Hematopoietic multipotent progenitor cell treated with erythropoietin and hydrocortisone succinate and interleukin-3 and kit ligand, for 8 days (in vitro differentiated cells): Measurements from ENCODE around the gene CBX3.
"Not testable (repeated sequence)": the region's sequence is repeated elsewhere in the genome, so short reads cannot be mapped to it uniquely, and the experiment has no call there.

Experiments used
- DNase-seq: peaks from one replicate; pipeline ENCODE4 v3.0.0-alpha.2; 2015

Gene CBX3

DNA sequence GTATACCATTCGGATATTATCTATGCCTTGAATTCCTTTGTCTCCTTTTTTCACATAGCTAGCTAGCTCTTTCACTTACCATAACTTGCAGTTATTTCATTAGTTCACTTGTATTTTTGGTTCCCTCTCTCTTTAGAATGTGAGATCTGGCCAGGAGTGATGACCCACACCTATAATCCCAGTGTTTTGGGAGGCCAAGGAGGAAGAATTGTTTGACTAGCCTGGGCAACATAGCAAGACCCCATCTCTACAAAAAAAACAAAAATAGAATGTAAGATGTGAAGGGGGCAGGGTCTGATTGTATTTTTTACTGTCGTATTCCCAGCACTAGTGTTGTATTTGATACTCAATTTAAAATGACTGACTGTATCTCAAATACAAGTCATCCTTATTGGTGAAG lies 29.9 kb upstream of the CBX3 start:
- DNase-seq: no peak

DNA sequence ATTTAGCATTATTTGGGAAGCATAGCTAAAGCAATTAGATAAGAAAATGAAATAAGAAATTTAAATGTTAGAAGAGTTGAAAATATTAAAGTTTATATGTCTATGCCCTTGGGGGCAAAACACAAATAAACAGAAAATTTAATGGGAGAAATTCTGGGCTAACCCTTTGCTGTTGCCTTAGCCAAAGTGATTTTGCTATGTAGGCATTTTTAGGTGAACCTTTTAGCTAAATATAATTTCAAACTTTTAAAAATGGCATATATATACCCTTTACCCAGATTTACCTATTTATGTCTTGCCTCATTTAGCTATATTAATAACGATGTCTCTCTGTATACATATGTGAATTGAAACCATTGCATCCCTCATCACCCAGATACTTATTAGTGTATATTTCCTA lies 29.5 kb upstream of the CBX3 start:
- DNase-seq: no peak

DNA sequence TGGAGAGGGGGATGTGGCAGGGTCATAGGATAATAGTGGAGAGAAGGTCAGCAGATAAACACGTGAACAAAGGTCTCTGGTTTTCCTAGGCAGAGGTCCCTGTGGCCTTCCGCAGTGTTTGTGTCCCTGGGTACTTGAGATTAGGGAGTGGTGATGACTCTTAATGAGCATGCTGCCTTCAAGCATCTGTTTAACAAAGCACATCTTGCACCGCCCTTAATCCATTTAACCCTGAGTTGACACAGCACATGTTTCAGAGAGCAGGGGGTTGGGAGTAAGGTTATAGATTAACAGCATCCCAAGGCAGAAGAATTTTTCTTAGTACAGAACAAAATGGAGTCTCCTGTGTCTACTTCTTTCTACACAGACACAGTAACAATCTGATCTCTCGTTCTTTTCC lies 25.6 kb upstream of the CBX3 start:
- not testable (repeated sequence) for DNase-seq

DNA sequence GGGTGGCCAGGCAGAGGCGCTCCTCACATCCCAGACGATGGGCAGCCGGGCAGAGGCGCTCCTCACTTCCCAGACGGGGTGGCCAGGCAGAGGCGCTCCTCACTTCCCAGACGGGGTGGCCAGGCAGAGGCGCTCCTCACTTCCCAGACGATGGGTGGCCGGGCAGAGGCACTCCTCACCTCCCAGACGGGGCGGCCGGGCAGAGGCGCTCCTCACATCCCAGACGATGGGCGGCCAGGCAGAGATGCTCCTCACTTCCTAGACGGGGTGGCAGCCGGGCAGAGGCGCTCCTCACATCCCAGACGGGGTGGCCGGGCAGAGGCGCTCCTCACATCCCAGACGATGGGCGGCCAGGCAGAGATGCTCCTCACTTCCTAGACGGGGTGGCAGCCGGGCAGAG lies 24.8 kb upstream of the CBX3 start:
- DNase-seq: not testable (repeated sequence)

DNA sequence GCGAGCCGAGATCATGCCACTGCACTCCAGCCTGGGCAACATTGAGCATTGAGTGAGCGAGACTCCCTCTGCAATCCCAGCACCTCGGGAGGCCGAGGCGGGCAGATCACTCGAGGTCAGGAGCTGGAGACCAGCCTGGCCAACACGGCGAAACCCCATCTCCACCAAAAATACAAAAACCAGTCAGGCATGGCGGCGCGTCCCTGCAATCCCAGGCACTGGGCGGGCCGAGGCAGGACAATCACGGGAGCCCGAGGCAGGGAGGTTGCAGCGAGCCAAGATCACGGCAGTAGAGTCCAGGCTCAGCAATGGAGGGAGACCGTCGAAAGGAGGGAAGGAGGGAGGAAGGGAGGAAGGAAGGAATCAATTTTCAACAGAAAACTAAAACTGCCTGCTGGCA lies 24.3 kb upstream of the CBX3 start:
- not testable (repeated sequence) for DNase-seq

DNA sequence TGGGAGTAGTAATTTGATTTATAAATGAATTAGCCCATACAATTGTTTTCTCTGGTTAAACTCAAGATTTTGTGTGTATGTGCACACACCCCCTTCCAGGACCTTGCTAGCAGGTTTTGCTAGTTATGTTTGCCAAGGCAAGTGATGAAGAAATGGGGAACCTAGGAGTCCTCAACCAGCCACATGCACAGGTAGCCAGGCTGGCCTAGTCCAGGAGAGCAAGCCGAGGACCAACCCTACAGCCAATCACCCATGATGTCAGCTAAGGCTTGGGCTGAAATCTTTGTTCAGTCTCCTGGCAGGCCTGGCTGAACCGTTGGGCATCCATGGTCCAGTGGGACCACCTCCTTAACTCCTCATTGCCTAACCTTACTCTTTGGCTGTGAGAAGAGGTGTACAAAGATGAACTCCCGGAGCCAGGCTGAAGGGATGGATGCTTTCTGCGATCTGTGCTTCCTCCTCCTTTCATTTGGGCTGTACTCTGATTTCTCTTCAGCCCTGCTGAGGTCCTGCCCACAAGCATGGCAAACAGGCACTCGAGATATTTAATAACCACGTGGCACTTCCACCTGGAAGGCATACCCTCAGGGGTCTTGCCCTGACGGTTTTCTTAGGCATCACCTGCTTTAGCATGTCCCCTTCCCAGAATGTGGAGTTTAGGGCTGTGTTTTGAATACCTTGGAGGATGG lies 23.1 kb upstream of the CBX3 start:
- no peak for DNase-seq

GRCh38 chr7:26179422-26179821 lies 22.1 kb upstream of the CBX3 start:
- no peak for DNase-seq

GRCh38 chr7:26179826-26180497 lies 21.6 kb upstream of the CBX3 start:
- no peak for DNase-seq

DNA sequence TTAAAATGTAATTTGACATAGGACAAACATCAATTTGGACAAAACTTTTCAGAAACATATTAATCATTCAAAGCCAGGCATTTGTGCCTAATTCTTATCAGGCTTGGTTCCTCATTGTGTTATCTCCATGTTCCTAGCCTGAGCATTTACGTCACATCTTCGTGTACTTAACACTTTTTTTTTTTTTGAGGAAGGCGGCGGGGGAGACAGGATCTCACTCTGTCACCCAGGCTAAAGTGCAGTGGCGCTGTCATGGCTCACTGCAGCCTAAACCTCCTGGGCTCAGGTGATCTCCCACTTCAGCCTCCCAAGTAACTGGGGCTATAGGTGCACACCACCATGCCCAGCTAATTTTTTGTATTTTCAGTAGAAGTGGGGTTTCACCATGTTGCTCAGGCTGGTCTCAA lies 20.8 kb upstream of the CBX3 start:
- DNase-seq: peak; percentile 87

DNA sequence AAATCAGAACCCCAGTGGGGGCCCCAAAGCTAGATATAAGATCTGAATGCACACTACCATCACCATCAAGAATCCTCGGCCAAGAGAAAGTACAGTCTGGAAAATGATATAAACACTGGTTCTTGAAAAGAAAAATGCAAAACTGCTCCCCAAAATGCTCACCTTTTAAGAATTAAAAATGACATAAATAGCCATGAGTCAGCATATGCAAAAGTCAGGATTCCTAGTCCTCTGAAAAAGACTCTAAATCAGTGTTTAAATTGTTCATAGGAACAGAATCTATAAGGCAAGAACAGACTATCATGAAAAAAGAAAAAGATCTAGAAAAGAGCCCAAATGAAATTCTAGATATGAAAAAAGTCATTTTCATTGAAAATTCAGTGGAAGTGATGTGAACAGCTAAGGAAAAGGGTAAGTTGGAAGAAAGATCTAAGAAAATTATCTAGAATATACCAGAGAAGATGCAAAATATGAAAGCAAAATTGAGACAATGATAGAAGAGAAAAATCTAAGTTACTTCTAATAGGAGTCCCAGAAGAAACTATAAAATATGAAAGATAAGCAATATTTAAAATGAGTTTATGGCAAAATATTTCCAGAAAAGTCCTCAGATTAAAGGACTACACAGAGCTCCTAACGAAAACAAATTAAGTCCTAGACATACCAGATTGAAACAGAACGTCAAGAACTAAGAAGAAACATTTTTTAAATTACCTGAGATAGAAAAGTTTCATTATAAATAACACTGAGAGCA lies 19.9 kb upstream of the CBX3 start:
- DNase-seq: no peak

DNA sequence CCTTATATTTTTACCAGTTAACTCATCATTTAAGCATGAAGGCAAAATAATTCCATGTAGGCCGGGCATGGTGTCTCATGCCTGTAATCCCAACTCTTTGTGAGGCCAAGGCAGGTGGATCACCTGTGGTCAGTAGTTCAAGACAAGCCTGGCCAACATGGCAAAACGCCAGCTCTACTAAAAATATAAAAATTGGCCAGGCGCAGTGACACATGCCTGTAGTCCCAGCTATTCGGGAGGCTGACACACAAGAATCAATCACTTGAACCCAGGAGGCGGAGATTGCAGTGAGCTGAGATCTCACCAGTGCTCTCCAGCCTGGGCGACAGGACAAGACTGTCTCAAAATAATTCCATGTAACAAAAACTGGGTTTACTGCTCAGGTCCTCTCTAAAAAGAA lies 19.3 kb upstream of the CBX3 start:
- peak; percentile 32 for DNase-seq

DNA sequence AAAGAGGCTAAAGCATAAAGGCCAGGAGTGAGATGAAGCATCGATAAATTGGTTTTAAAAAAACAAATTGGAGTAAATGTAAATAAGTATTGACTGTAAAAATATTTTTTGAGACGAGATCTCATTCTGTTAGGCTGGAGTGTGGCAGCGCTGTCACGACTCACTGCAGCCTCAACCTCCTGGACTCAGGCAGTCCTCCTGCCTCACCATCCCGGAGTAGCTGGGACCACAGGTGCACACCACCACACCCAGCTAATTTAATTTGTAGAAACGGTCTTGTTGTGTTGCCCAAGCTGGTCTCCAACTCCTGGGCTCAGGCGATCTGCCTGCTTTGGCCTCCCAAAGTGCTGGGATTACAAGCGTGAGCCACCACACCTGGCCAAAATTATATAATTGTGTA lies 18.8 kb upstream of the CBX3 start:
- DNase-seq: peak; percentile 30

GRCh38 chr7:26183545-26184280 lies 17.8 kb upstream of the CBX3 start:
- no peak for DNase-seq

GRCh38 chr7:26184281-26185101 lies 17.1 kb upstream of the CBX3 start:
- not testable (repeated sequence) for DNase-seq

GRCh38 chr7:26185131-26185843 lies 16.3 kb upstream of the CBX3 start:
- DNase-seq: no peak

DNA sequence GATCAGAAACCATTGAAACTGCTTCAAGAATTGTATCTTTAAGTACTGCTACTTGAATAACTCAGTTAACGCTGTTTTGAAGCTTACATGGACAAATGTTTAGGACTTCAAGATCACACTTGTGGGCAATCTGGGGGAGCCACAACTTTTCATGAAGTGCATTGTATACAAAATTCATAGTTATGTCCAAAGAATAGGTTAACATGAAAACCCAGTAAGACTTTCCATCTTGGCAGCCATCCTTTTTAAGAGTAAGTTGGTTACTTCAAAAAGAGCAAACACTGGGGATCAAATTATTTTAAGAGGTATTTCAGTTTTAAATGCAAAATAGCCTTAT lies 15.7 kb upstream of the CBX3 start:
- no peak for DNase-seq

DNA sequence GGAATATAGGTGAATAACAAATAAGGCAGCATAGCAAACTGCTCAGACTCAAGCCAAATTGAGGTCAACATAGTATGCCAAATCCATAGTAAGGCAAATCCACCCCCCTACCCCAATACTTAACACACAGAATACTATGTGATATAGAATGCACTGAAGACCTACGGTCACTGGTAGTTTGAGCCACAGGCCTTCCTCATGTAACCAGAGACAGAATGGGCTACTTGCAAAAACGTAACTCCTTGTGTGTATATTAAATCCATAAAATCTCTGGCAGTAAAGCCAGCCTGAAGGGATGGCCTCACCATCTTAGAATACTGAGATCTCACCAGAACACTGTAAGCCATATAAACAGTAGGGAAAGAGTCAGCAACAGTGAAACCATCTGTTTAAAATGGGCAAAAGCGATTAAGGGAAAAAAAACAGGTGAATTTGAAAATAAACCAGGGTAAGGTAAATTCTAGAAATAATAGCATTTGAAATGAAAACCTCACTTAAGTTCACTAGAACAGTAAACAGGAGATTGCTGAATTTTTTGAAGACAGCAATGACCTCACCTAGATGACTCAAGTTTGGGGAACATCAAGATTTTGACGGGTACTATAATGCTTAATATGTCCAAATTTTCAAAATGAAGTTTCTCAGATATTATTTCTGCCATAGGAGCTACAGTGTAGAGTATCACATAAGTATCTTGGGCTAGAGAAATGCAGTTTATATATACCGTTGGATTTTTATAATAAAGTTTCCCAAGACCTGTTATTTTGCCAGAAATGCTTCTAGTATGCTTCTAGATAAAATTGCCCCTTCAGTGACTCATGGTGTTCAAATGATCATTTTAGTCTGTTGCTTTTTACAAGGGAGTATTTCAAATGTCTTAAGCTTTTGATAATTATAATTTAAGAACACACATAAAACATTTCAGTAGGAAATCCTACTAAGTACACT lies 14.9 kb upstream of the CBX3 start:
- DNase-seq: no peak

DNA sequence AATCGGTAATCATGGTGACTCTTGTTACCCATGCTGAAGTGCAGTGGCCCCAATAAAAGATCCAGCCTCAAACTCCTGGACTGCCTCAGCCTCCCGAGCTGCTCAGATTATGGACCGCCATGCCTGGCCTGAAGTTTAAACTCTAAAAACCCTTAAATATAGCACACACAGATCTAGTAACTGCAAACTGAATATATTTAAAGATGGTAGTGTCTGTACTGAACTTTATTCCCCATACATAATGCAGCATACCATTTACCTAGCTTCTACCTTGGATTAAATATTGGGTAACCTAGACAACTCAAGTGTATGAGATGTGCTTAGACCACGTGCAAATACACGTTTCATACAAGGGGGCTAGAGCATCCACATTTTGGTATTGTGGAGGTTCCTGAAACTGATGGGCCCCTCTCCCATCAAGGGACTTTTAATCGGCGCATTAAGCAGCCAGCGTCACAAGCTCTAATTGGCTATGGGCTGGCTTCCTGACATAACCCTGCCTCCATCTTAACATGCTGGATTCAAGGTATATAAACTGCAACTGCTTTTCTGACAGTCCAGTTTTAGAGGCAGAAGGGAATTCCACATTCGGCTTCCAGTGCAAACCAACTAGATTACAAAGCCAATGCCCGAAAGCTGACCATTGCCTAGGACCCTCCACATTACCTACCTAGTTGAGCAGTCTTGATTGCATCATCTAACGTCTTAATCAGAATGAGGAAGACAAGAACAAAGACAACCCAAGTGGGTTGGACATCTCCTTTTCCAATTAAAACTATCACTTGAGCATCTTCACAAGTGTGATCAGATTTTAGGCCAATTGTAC lies 14.0 kb upstream of the CBX3 start:
- peak; percentile 45 for DNase-seq

DNA sequence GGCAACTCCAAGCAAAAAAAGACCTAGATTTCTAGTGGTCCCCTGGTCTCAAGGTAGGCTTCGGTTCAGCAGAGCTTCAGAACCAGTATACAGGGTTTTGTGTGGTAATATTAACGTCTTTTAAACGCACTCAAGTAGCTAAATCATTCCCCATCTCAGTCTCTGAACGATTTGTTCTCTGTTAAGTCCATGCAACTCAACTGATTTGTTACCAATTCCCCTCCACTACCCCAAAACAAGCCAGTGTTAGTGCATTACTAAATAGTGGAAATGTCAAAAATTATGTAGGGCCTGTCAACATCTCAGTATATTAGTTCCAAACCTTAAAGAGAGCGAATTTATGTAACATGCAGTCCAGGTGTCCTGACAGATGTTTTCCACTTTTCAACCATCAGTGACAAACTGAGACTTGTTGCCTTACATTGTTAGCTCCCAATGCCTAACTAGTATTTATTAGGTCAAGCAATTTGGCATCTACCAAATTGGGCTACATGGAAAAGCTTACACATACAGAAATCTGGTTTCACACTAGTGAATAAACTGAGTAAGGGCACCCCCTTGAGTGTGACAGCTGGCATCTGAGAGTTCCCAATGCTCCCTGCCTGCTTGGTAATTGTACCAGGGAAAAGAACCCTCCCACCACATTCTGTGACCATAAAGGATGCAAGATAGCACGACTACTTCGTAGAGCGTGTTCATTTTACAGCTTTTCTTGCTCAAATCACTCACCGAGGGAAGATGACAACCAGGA lies 13.2 kb upstream of the CBX3 start:
- peak; percentile 43 for DNase-seq
